ENCODE measurements around the gene TCF21. TPM values are rescaled to one million over a fixed set of nuclear protein-coding genes. Genes with fewer than 3 reads are reported as not detected.

TCF21 gene
- total RNA-seq: 1 to 10 TPM; 1.5 to 9.1 (median 4.7) TPM

GRCh38 chr6:133888929-133889556 is at the start of gene TCF21:
Gene TCF21 (plus strand): TSS chr6:133889113. CDS start chr6:133889398, 285 bp downstream.
- peak within 1 kb of the TSS; percentile 85 to 93 for H3K27ac ChIP-seq
- peak within 1 kb of the TSS; percentile 60 to 64 for H3K4me3 ChIP-seq
- no peaks in the 10 kb centered on the region for H3K4me1 ChIP-seq
- intact Hi-C loops (cut with DNase I; ENCODE audit: low total_unique reads): no loop called here
- DNase-seq: peak; percentile 50 to 75
- H3K27me3 ChIP-seq: peaks cover 0 to 16% of the 10 kb centered on the region in 2 donors
- TF ChIP-seq CTCF (IDR thresholded peaks at IDR 0.05) (no peak), POLR2A (IDR thresholded peaks at IDR 0.05) (peak in 1 of 2 donors; percentile 50)
- no peaks in the 10 kb centered on the region for H3K36me3 ChIP-seq
- no peaks in the 10 kb centered on the region for H3K9me3 ChIP-seq

- Histone ChIP-seq H3K4me1 (no peaks in the 10 kb centered on the region), H3K27ac (no peak overlapping the region), H3K27me3 (no peaks in the 10 kb centered on the region), H3K9me3 (no peaks in the 10 kb centered on the region), H3K36me3 (no peaks in the 10 kb centered on the region), H3K4me3 (no peak overlapping the region)
- intact Hi-C loops (cut with DNase I; ENCODE audit: low total_unique reads): no loop called here
- no peak for TF ChIP-seq CTCF (IDR thresholded peaks at IDR 0.05)
- no peak for DNase-seq
Measured at GRCh38 chr6:133841176-133841575, 47.7 kb upstream of the TCF21 start.

- Histone ChIP-seq H3K4me1 (no peaks in the 10 kb centered on the region), H3K4me3 (no peak overlapping the region), H3K36me3 (no peaks in the 10 kb centered on the region), H3K9me3 (no peaks in the 10 kb centered on the region), H3K27ac (no peak overlapping the region), H3K27me3 (no peaks in the 10 kb centered on the region)
- intact Hi-C loops (cut with DNase I; ENCODE audit: low total_unique reads): no loop called here
- no peak for DNase-seq
- no peak for TF ChIP-seq POLR2A (IDR thresholded peaks at IDR 0.05)
- TF ChIP-seq CTCF (IDR thresholded peaks at IDR 0.05): no peak
Measured at GRCh38 chr6:133843098-133843497, 45.8 kb upstream of the TCF21 start.

GRCh38 chr6:133844709-133845108 is 44.2 kb upstream of the TCF21 start:
- H3K4me1 ChIP-seq: no peaks in the 10 kb centered on the region
- H3K4me3 ChIP-seq: no peak overlapping the region
- DNase-seq: no peak
- TF ChIP-seq POLR2A (IDR thresholded peaks at IDR 0.05) (no peak), CTCF (IDR thresholded peaks at IDR 0.05) (no peak)
- intact Hi-C loops (cut with DNase I; ENCODE audit: low total_unique reads): no loop called here
- no peak overlapping the region for H3K27ac ChIP-seq
- H3K27me3 ChIP-seq: no peaks in the 10 kb centered on the region
- H3K36me3 ChIP-seq: no peaks in the 10 kb centered on the region
- H3K9me3 ChIP-seq: no peaks in the 10 kb centered on the region

GRCh38 chr6:133854041-133854363 is 34.9 kb upstream of the TCF21 start:
- TF ChIP-seq POLR2A (IDR thresholded peaks at IDR 0.05): no peak
- TF ChIP-seq CTCF (IDR thresholded peaks at IDR 0.05): no peak
- H3K4me1 ChIP-seq: no peaks in the 10 kb centered on the region
- H3K9me3 ChIP-seq: no peaks in the 10 kb centered on the region
- no peaks in the 10 kb centered on the region for H3K36me3 ChIP-seq
- no peak for DNase-seq
- no peak overlapping the region for H3K27ac ChIP-seq
- intact Hi-C loops (cut with DNase I; ENCODE audit: low total_unique reads): no loop called here
- peaks cover 0 to 11% of the 10 kb centered on the region in 2 donors for H3K27me3 ChIP-seq
- H3K4me3 ChIP-seq: no peak overlapping the region
